ENCODE data around the gene TAOK3.

The TAOK3 gene

DNA sequence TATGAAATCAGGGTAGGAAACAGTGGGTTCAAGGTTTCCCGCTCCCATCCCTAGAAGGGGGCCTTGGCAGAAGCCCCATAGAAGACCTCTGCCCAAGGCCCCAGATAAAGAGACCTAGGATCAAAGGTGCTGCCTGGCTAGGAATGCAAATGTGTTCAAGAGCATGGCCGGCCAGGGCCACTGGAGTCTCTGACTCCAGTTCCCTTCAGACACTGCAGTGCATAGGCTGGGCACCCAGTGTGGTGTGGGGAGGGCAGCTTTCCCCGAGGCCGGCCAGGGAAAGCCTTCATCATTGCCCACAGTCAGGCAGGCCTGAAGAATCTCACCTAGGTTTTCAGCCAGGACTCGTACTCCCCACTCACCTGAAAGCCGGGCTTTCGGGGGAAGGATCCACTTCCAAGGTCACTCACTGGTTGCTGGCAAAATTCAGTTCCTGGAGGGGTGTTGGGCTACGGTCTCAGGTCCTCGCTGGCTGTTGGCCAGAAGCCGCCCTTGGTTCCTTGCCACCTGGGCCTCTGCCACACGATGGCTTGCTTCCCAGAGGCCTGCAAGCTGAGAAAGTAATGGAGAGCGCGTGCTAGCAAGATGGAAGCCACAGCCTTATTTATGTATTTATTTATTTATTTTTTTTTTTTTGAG lies 246.5 kb downstream of the TAOK3 start:
- DNase-seq, result no peak

DNA sequence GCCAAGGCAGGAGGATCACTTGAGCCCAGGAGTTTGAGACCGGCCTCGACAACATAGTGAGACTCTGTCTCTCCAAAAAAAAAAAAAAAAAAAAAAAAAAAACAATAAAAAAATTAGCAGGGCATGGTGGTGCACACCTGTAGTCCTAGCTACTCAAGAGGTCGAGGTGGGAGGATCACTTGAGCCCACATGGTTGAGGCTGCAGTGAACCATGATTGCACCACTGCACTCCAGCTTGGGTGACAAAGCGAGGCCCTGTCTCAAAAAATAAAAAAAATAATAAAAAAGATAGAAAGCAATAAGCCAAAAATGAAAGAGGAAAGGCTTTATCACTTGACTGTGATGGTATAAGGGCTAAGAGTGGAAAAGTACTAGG lies 247.0 kb downstream of the TAOK3 start:
- DNase-seq, result no peak

DNA sequence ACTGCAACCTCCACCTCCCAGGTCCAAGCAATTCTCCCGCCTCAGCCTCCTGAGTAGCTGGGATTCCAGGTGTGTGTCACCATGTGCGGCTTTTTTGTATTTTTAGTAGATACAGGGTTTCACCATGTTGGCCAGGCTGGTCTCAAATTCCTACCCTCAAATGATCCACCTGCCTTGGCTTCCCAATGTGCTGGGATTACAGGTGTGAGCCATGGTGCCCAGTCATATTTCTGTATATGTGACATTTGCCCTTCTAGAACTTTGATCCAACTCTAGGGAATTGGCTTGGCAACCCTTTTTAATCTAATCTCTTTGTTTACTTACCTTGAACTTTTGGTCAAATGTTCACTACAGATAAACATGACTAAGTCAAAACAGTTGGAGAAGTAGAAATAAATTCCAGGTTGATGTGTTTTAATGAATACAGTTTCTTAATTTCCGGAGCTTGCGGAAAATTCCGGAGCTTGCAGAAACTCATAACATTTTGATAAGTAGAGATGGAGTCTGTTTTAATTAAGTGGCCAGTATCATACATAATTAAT lies 248.3 kb downstream of the TAOK3 start:
- no peak for DNase-seq

DNA sequence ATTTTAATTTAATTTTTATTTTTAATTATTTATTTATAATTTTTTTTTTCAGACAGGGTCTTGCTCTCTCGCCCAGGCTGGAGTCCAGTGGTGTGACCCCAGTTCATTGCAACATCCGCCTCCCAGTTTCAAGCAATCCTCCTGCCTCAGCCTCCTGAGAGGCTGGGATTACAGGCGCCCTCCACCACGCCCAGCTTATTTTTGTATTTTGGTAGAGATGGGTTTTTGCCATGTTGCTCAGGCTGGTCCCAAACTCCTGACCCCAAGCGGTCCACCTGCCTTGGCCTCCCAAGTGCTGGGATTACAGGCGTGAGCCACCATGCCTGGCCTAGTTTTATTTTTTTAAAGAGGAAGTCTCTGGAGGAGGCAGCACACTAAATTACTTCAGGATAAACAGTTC lies 250.4 kb downstream of the TAOK3 start:
- DNase-seq, result no peak

DNA sequence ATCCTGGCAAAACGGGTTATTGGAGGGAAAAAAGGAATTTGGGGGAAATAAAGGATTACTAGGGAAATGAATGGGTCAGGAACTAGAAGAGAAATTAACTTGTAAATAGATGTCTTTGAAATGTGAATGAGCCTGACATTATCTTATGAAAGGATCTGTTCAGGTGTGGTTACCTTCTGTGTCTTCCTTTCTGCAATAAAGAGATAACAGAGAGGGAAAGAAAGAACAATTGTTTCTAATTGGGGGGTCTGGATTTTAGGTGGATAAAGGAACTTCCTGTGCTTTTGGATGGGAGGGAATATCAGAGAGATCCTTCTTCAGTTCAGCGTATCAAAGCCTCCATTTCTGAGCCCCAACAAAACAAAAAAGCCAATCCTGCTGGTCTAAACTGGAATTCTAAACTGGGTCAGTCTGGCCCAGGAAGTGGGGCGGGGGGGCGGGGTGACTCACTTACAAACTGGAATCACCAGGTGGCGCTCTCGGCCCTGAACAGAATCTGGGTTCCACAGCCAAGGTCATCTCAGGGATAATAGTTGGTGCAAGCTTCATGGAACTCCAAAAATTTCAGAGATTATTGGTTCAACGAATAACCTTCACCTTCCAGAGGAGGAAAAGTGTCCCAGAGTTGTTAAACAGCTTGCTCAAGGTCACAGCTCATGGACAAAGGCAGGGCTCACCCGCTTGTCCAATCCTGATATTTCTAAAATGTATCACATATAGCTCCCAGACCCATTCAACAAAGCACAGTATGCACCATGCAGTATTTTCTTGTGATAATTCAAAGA lies 251.9 kb downstream of the TAOK3 start:
- DNase-seq, result peak; percentile 63

DNA sequence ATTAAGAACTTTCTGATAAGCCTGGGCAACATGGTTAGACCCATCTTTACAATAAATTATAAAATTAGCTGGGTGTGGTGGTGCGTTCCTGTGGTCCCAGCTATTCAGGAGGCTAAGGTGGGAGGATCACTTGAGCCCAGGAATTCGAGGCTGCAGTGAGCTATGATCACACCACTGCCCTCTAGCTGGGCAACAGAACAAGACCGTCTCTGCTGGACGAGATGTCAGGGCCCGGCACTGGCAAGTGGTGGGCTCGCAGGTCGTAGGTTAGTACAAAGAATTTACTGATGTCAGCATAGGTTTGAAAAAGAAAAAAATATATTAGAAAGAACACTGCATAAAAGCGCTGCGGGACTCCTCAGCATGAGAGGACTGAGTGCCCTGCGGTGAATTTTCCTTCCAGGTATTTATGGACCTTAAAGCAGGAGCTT lies 253.2 kb downstream of the TAOK3 start:
- DNase-seq, result no peak

DNA sequence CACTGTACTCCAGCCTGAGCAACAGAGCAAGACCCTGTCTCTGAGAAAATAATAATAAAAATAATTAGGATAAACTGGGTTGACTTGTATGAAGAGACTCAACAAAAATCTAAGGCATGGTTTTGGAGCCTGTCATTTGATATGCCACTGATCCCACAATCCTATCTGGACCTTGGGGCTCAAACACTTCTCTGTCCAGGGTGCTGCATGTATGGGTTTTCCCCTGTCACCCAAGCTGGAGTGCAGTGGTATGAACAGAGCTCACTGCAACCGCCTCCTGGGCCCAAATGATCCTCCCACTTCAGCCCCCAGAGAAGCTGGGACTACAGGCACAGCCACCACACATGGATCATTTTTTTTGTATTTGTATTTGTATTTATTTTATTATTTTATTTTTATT lies 263.6 kb downstream of the TAOK3 start:
- no peak for DNase-seq

DNA sequence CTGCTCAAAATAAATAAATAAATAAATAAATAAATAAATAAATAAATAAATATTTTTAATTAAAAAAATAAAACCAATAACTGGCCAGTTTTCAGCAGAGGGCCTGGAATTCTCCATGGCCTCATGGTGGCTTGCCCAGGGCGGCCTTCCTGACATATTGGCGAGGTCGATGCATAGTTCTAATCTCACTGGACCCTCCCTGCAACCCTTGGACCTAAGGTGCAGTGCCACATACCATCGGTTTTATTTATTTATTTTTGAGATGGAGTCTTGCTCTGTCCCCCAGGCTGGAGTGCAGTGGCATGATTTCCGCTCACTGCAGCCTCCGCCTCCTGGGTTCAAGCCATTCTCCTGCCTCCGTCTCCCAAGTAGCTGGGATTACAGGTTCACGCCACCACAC lies 265.0 kb downstream of the TAOK3 start:
- DNase-seq, result no peak

DNA sequence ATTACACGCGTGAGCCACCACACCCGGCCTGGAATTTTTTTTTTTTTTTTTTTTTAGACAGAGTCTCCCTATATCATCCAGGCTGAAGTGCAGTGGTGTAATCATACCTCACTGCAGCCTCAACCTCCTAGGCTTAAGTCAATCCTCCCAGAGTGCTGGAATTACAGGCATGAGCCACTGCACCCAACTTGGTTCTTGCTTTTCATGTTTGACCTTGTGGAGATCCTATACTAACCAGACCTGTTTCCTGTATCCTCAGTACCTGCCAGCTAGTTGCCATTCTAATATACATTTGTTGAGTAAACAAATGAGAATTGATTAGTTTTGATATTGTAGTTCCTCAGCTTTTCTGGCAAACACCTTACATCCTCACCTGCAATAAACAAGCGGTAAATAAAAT lies 265.7 kb downstream of the TAOK3 start:
- no peak for DNase-seq

DNA sequence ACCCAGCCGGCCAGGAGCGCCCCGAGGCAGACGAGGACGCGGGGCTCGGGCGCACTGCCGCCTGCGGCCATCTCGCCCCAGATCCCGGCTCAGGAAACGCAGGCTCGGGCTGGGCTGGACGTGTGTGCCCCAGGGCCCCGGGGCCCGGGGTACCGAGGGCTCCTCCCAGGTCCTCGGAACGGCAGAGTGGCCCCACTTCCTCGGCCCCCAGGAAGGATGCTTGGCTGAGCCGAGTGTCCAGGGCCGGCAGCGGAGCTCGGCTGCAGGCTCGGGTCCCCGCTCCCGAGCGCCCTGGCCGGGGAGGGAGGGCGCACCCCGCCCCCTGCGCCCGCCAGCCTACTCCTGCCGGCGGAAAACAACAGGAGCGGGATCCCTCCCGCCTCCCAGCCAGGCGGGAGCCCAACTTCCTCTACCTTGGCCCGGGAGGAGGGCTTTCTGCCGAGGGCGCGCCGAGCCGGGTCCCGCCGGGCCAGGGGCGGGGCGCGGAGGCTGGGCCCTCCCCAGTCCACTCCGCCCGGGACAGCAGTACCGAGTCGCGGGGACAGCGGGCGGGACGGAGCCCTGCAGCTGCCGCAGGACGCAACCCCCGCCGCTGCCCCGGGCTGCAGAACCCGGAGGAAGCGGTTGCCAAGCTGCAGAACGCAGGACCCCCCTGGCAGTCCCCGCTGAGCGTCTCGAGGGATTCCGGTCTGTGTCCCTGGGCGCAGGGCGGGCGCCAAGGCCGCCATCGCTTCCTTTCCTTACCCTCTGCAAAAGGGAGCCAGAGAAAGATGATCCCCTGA lies 268.9 kb downstream of the TAOK3 start, which contains the start of gene VSIG10:
VSIG10 (minus strand) TSS at position 411 of the 782 bp plus-strand sequence; CDS start at position 71, 340 bp downstream.
- peak; percentile 11 for DNase-seq

DNA sequence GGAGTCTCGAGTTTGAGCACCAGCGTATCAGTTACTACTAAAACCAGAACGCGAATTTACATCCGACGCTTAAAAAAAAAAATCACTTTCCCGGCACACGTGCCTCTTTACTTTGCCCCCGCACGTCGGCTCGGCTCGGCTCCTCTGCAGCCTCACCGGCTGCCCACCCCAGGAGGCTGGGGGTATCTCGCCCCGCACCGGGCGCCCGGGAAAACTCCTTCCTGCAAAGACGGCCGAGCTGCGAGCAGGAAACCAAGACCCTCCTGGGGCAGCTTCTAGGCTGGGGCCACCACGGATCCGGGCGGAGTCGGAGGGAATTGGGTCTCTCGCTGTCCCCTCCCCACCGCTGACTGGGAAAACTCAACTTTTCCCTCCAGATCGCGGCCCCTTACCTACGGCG lies 269.5 kb downstream of the TAOK3 start:
- DNase-seq, result no peak

DNA sequence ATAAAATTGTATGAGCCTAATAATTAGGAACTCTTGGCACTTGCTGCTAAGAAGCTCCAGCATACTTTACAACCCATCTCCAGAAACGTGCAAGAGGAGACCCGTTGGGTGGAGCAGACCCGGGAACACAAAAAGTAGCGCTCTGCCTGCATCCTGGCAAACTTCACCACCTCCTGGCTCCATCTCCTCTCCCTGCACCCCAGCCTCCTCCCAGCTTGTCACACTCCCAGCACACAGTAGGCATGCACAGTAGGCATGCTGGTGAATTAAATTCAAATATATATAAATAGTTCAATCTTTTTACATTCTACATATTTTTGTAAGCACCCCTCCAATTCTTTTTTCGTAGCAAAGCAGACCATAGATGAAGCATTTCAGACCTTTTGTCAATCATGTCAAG lies 270.1 kb downstream of the TAOK3 start:
- DNase-seq, result no peak

DNA sequence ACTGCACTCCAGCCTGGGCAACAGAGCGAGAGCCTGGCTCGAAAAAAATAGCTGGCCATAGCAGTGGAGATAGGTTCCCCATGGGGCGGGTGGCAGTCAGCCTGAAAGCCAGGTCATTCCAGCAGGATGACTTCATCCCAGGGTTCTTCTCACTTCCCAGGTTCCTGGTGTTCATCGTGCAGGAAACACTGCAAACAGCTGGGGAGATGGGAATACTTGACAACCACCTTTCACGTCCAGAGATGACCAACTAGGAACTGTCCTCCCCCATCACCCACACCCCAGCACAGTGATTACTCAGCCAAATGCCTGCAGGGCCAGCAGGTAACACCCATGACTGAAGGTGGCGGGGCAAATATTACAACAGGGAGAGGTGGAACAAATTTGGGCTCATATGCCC lies 270.6 kb downstream of the TAOK3 start:
- no peak for DNase-seq

DNA sequence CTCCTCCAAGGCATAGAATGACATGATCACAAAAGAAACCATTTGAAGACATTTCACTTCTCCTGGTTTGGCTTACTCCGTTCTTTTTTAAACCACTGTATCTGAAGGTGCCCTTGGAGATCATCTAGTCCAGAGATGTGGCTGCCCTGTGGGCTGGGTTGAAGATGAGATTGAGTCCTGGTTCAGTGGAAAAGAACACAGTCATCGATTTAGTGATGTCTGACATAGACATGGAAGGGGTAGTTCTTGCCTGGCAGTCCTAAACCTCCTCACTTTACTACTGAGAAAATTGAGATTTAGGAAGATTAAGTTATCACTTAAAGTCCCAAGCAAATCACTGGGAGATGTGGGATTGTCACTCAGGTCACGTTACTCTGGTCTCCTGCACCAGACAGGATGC lies 271.7 kb downstream of the TAOK3 start:
- no peak for DNase-seq

Data from activated CD4-positive, alpha-beta T cell treated with anti-CD3 and anti-CD28 coated beads, Interleukin-2, amount 50 U/mL, for 1 hour (primary cell).